Parathyroid adenoma (tissue), 2 donors: ENCODE data around the gene NOL3.

Experiments
- H2AFZ ChIP-seq: fragments of 300-600 bp; sonication (generic); one replicate; pipeline ENCODE4 v1.7.0; 2017; ENCODE audit warnings: antibody characterized with exemption, mild to moderate bottlenecking
- H3K27ac ChIP-seq: fragments of 300-600 bp; sonication (generic); one replicate; pipeline ENCODE4 v1.7.0; 2017
- H3K27me3 ChIP-seq: fragments of 300-600 bp; sonication (generic); one replicate; pipeline ENCODE4 v1.7.0; 2017; ENCODE audit warnings: low read length; ENCODE audit not compliant: control insufficient read depth, insufficient read depth
- H3K36me3 ChIP-seq: fragments of 300-600 bp; sonication (generic); one replicate; pipeline ENCODE4 v1.7.0; 2017; ENCODE audit warnings: low read length; ENCODE audit not compliant: control insufficient read depth, insufficient read depth
- H3K4me1 ChIP-seq: fragments of 300-600 bp; sonication (generic); one replicate; pipeline ENCODE4 v1.7.0; 2017; ENCODE audit warnings: control low read depth
- H3K4me2 ChIP-seq: fragments of 300-600 bp; sonication (generic); one replicate; pipeline ENCODE4 v1.7.0; 2017; ENCODE audit warnings: low read length
- H3K4me3 ChIP-seq: fragments of 300-600 bp; sonication (generic); one replicate; pipeline ENCODE4 v1.7.0; 2017; ENCODE audit warnings: low read depth, low read length
- H3K79me2 ChIP-seq: fragments of 300-600 bp; sonication (generic); one replicate; pipeline ENCODE4 v1.7.0; 2017; ENCODE audit warnings: control low read depth
- H3K9ac ChIP-seq: fragments of 300-600 bp; sonication (generic); one replicate; pipeline ENCODE4 v1.7.0; 2017; ENCODE audit warnings: mild to moderate bottlenecking
- H3K9me3 ChIP-seq: fragments of 300-600 bp; sonication (generic); one replicate; pipeline ENCODE4 v1.7.0; 2017; ENCODE audit warnings: low read length; ENCODE audit not compliant: control insufficient read depth
- TF ChIP-seq, protein P1 (sequence below): fragments of 300-600 bp; sonication (generic); IDR thresholded peaks from one replicate; pipeline ENCODE4 v1.7.0; 2017; ENCODE audit warnings: antibody characterized with exemption, mild to moderate bottlenecking
- donor health status: primary hyperparathyroidism.

The NOL3 gene

DNA sequence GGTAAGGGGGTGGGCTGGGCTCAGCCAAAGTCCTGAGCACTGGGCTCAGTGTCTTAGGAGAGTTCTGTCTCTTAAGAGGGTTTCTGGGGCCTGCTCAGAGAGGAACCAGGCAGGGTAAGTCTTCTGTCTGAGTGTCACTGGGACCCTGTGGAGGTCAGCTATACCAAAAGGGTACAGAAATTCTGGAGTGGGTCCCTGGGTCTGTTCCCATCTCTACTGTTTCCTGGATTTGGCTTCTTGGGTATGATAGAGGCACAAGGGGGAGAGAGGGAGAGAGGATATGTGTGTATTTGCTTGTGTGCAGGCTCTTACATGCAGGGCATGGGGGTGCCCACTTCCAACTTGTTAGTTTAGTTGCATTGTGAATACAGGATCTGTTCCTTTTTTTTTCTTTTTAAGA is 23.2 kb downstream of the NOL3 start:
- TF ChIP-seq, protein P1, sequence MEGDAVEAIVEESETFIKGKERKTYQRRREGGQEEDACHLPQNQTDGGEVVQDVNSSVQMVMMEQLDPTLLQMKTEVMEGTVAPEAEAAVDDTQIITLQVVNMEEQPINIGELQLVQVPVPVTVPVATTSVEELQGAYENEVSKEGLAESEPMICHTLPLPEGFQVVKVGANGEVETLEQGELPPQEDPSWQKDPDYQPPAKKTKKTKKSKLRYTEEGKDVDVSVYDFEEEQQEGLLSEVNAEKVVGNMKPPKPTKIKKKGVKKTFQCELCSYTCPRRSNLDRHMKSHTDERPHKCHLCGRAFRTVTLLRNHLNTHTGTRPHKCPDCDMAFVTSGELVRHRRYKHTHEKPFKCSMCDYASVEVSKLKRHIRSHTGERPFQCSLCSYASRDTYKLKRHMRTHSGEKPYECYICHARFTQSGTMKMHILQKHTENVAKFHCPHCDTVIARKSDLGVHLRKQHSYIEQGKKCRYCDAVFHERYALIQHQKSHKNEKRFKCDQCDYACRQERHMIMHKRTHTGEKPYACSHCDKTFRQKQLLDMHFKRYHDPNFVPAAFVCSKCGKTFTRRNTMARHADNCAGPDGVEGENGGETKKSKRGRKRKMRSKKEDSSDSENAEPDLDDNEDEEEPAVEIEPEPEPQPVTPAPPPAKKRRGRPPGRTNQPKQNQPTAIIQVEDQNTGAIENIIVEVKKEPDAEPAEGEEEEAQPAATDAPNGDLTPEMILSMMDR = no peak
- Histone ChIP-seq H3K36me3 (no peaks in the 10 kb centered on the region), H3K4me2 (no peak overlapping the region), H2AFZ (no peak overlapping the region), H3K4me1 (peaks cover 14% of the 10 kb centered on the region), H3K4me3 (no peak overlapping the region), H3K79me2 (peaks cover 10% of the 10 kb centered on the region), H3K9ac (no peak overlapping the region), H3K27me3 (no peaks in the 10 kb centered on the region), H3K9me3 (no peaks in the 10 kb centered on the region), H3K27ac (no peak overlapping the region)

DNA sequence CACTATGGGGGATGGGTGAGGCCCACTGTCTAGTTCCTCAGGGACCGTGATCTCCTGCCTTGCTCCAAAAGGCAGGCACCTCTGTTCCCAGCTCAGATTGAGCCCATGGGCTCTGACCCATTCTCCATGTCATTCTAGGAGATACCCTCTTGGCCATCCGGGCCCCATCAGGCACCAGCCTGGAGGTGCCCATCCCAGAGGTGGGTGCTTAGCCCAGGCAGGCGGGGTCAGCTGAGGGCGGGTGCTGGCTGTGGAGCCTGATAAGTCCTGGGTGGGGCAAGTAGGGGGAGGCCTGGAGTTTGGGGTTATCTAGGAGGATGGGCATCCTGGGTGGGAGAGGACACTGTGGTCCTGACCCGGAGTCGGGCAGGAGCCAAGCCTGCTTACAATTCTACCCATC is 23.9 kb downstream of the NOL3 start:
- H3K4me1 ChIP-seq = peaks cover 18% of the 10 kb centered on the region
- peaks cover 10% of the 10 kb centered on the region for H3K79me2 ChIP-seq

DNA sequence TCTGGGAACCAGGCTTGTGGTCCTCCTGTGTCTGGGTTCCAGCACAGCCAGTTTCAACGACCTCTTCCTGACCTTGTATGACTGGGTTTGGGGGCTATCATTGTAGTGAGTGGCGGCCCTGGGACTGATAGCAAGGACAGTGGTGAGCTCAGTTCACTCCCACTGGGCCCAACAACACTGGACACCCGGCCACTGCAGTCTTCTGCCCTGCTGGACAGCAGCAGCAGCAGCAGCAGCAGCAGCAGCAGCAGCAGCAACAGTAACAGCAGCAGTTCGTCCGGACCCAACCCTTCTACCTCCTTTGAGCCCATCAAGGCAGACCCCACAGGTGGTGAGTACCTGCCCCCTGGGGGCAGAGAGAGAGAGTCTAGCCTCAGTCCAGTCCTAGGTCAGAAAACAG is 25.3 kb downstream of the NOL3 start:
- Histone ChIP-seq H3K27ac (no peak overlapping the region), H3K79me2 (peaks cover 10% of the 10 kb centered on the region), H3K36me3 (no peaks in the 10 kb centered on the region), H3K4me3 (no peak overlapping the region), H3K4me2 (no peak overlapping the region), H2AFZ (no peak overlapping the region), H3K9ac (no peak overlapping the region), H3K4me1 (peaks cover 22% of the 10 kb centered on the region), H3K27me3 (no peaks in the 10 kb centered on the region), H3K9me3 (no peaks in the 10 kb centered on the region)
- TF ChIP-seq, protein P1 = no peak

More for the DNA sequence above, 23.9 kb downstream of the NOL3 start:
- H3K36me3 ChIP-seq = no peaks in the 10 kb centered on the region
- H3K4me2 ChIP-seq = no peak overlapping the region
- H3K27ac ChIP-seq = no peak overlapping the region
- TF ChIP-seq, protein P1 = no peak
- H3K9ac ChIP-seq = no peak overlapping the region
- H3K4me3 ChIP-seq = no peak overlapping the region
- no peaks in the 10 kb centered on the region for H3K27me3 ChIP-seq
- no peak overlapping the region for H2AFZ ChIP-seq
- no peaks in the 10 kb centered on the region for H3K9me3 ChIP-seq

DNA sequence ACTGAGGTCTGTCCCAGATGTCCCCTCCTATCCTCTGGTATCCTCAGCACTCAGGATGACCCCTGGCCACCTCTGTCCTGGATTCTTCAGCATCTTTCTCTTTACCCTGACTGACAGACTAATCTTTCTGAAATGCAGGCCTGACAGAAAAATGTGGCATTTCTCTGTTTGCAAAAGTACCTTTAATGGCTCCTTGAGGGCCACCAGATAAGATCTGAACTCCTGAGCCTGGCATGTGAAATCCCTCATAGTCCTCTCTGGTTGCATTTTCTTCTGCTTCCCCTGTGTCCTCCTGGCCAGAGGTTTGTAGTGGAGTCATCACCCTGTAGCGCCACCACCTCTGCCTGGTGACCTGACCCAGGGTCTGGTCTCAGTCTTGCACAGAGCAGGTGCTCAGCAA is 26.5 kb downstream of the NOL3 start:
- Histone ChIP-seq H3K27me3 (no peaks in the 10 kb centered on the region), H3K79me2 (peaks cover 10% of the 10 kb centered on the region), H3K4me2 (no peak overlapping the region), H3K27ac (no peak overlapping the region), H3K4me1 (peaks cover 22% of the 10 kb centered on the region), H3K9me3 (no peaks in the 10 kb centered on the region), H2AFZ (no peak overlapping the region), H3K36me3 (no peaks in the 10 kb centered on the region), H3K4me3 (no peak overlapping the region), H3K9ac (no peak overlapping the region)
- TF ChIP-seq, protein P1 = no peak

DNA sequence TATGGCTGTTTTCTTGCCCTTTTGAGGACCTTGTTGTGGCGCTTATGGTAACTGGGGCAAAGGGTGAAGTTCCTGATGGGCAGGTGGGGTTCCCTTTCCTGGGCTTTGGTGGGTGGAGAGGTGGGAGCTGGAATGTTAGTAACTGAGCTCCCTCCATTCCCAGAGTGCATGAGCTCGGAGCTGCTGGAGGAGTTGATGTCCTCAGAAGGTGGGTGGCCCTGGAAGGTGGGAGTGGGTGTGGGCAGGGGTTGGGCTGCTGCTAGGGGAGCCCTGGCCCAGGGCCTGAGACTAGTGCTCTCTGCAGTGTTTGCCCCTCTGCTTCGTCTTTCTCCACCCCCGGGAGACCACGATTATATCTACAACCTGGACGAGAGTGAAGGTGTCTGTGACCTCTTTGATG is 27.4 kb downstream of the NOL3 start:
- H3K4me2 ChIP-seq = no peak overlapping the region
- H3K9me3 ChIP-seq = no peaks in the 10 kb centered on the region
- peaks cover 22% of the 10 kb centered on the region for H3K4me1 ChIP-seq
- TF ChIP-seq, protein P1 = no peak
- H3K27me3 ChIP-seq = no peaks in the 10 kb centered on the region
- no peak overlapping the region for H3K4me3 ChIP-seq
- peaks cover 5% of the 10 kb centered on the region for H3K79me2 ChIP-seq
- H2AFZ ChIP-seq = no peak overlapping the region
- no peaks in the 10 kb centered on the region for H3K36me3 ChIP-seq
- H3K27ac ChIP-seq = peak overlapping the region; percentile 76
- no peak overlapping the region for H3K9ac ChIP-seq
